ENCODE results near the gene SMYD3.

- TF ChIP-seq, protein P1, sequence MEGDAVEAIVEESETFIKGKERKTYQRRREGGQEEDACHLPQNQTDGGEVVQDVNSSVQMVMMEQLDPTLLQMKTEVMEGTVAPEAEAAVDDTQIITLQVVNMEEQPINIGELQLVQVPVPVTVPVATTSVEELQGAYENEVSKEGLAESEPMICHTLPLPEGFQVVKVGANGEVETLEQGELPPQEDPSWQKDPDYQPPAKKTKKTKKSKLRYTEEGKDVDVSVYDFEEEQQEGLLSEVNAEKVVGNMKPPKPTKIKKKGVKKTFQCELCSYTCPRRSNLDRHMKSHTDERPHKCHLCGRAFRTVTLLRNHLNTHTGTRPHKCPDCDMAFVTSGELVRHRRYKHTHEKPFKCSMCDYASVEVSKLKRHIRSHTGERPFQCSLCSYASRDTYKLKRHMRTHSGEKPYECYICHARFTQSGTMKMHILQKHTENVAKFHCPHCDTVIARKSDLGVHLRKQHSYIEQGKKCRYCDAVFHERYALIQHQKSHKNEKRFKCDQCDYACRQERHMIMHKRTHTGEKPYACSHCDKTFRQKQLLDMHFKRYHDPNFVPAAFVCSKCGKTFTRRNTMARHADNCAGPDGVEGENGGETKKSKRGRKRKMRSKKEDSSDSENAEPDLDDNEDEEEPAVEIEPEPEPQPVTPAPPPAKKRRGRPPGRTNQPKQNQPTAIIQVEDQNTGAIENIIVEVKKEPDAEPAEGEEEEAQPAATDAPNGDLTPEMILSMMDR (IDR thresholded peaks at IDR 0.05) = no peak
- TF ChIP-seq POLR2A (IDR thresholded peaks at IDR 0.05) = no peak
- no peak for TF ChIP-seq POLR2AphosphoS5 (IDR thresholded peaks at IDR 0.05; ENCODE audit: insufficient read depth in 1 of 2, low read depth in 1 of 2)
Observed at GRCh38 chr1:245843101-245843500, 664.0 kb downstream of the SMYD3 start.
